DMS 273 (cell line): ENCODE results near the gene GID8.

Source experiments
- DNase-seq: peaks from one replicate; lab custom pipeline; 2025; ENCODE audit not compliant: unreplicated experiment; lab: John Stamatoyannopoulos, UW

GID8 gene

GRCh38 chr20:62982124-62983075 lies 44.5 kb downstream of the GID8 start:
- DNase-seq, result no peak

GRCh38 chr20:62983210-62983609 lies 45.3 kb downstream of the GID8 start:
- DNase-seq, result no peak

GRCh38 chr20:62984666-62985443 lies 46.9 kb downstream of the GID8 start:
- DNase-seq, result peak; percentile 86

GRCh38 chr20:62985444-62985778 lies 47.5 kb downstream of the GID8 start:
- no peak for DNase-seq

- DNase-seq, result no peak
Observed at GRCh38 chr20:62986257-62986800, 48.4 kb downstream of the GID8 start.

- DNase-seq, result no peak
Observed at GRCh38 chr20:62987114-62987513, 49.2 kb downstream of the GID8 start.

- DNase-seq, result no peak
Observed at GRCh38 chr20:62989201-62989601, 51.3 kb downstream of the GID8 start.

- no peak for DNase-seq
Observed at GRCh38 chr20:62990306-62990825, 52.4 kb downstream of the GID8 start.

- no peak for DNase-seq
Observed at GRCh38 chr20:62991196-62991807, 53.4 kb downstream of the GID8 start.

- no peak for DNase-seq
Observed at GRCh38 chr20:62991863-62992262, 53.9 kb downstream of the GID8 start.

GRCh38 chr20:62993856-62994494 lies 56.0 kb downstream of the GID8 start:
- no peak for DNase-seq

GRCh38 chr20:62994869-62995281 lies 56.9 kb downstream of the GID8 start:
- no peak for DNase-seq

GRCh38 chr20:62995481-62995880 lies 57.5 kb downstream of the GID8 start:
- no peak for DNase-seq

- DNase-seq, result no peak
Observed at GRCh38 chr20:62995898-62996595, 58.1 kb downstream of the GID8 start.

GRCh38 chr20:62996596-62996982 lies 58.6 kb downstream of the GID8 start:
- no peak for DNase-seq

- no peak for DNase-seq
Observed at GRCh38 chr20:62997417-62998035, 59.6 kb downstream of the GID8 start.
